Ramos (cell line): ENCODE data around the gene SLC7A9.
"Not testable (repeated sequence)": the region's sequence is repeated elsewhere in the genome, so short reads cannot be mapped to it uniquely, and the experiment has no call there.

Source experiments
- in situ Hi-C: fragments of 300-500 bp; cut with MboI; formaldehyde crosslinking; loops from one replicate; pipeline ENCODE4 v1.14.3; 2022; ENCODE audit warnings: low sequenced_read_pairs; ENCODE audit not compliant: unreplicated experiment

Gene SLC7A9

DNA sequence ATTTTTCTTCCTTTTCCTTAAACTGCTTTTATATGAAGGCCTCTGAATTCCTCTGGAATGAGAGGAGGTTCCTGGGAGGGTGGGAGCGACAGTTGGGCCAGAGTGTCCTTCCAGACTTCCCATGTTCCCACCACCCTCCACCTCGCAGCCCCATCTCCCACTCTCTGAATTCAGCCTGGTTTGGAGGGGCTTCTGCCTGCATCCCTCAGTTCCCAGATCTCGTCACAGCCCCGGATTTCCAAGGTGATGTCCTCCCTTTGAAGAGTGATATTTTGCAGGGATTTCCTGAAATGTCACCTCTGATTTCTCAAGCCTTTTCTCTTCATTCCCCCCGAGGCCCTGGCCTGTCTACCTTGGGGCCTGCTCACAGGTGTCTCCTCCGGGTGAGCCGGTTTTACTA is 16.7 kb upstream of the SLC7A9 start:
- in situ Hi-C loops, result no loop called here

GRCh38 chr19:32885255-32885654 is 15.7 kb upstream of the SLC7A9 start:
- in situ Hi-C loops, result not testable (repeated sequence)

GRCh38 chr19:32881766-32882165 is 12.2 kb upstream of the SLC7A9 start:
- in situ Hi-C loops, result no loop called here

DNA sequence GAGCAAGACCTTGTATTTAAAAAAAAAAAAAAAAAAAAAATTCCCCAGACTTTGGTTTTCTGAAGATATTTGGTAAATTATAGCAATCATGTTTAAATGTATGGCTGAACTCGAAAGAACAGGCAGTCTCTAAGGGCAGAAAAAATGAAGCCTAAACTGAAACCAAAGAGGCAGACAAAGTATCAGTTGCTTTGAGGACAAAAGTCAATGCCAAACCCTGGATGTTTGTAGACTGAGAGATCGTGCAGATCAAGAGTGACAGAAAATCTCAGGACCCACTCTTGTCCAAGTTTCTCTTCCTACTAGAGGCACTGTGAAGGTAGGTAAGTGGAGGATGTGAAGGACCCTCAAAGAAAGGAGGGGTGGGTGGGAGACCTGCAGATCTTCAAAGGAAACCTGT is 11.1 kb upstream of the SLC7A9 start:
- in situ Hi-C loops, result no loop called here

GRCh38 chr19:32879741-32880140 is 10.2 kb upstream of the SLC7A9 start:
- in situ Hi-C loops, result no loop called here

DNA sequence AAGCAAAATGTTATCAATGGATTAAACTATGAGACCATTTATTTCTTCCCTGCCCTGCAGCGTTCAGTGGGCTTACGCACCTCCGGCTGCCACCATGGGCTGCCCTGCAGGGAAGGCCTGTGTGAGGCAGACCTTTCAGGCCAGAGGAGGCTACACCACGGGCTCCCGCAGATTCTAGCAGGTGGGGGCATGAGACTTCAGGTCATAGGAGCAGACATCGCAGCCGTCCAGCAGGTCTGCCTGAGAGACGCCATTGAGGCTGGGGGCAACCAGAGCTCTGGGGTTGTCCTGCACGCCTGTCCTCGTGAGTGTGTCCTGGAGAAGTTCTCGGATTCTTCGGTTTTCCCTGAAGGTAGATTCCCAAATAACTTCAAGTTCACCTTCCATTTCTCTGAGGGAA is 9.4 kb upstream of the SLC7A9 start:
- in situ Hi-C loops, result no loop called here

DNA sequence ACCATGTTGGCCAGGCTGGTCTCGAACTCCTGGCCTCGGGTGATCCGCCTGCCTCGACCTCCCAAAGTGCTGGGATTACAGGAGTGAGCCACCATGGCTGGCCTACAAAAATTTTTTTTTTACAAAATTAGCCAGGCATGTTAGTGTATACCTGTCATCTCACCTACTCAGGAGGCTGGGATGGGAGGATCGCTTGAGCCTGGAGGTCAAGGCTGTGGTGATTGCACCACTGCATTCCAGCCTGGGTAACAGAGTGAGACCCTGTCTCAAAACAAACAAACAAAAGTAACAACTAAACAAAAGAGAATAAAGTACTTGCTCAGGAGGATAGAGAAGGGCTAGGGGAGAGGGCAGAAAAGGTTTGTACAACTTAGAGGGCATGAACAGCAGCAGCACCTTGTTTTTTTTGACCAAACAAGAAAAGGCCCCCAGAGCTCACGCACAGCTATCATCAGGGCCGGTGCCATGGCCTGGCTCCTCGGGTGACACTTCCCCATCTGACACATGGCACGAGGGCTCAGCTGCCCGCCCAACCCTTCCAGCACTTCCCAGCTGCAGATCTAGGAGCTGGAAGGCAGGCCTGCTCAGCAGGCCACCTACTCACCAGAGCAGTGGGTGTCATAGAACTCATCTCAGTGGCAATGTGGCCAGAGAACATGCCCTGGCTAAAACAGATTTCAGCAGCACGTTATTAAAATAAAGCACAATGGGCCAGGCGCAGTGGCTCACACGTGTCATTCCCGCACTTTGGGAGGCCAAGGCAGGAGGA is 8.6 kb upstream of the SLC7A9 start:
- in situ Hi-C loops, result no loop called here

DNA sequence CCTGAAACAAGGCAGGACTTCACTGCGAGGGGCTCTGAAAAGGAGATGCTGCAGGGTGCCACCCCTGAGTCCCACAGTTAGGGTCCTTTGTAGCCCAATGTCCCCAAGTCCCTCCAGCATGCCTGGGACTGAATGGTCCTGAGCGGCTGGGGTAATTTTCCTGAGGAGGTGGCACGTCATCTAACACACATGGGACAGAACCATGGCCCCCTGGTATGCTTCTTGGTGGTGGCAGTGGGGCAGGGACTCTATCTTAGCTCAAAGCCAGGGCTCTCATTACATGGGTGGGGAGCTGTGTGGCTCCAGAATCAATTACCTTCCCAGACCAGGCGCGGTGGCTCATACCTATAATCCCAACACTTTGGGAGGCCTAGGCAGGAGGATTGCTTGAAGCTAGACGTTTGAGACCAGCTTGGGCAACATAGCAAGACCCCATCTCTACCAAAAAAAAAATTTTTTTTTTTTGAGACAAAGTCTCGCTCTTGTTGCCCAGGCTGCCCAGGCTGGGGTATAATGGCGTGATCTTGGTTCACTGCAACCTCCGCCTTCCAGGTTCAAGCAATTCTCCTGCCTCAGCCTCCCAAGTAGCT is 7.9 kb upstream of the SLC7A9 start:
- in situ Hi-C loops, result no loop called here

- in situ Hi-C loops, result no loop called here
These were observed 7.3 kb upstream of the SLC7A9 start for GRCh38 chr19:32876919-32877285.

DNA sequence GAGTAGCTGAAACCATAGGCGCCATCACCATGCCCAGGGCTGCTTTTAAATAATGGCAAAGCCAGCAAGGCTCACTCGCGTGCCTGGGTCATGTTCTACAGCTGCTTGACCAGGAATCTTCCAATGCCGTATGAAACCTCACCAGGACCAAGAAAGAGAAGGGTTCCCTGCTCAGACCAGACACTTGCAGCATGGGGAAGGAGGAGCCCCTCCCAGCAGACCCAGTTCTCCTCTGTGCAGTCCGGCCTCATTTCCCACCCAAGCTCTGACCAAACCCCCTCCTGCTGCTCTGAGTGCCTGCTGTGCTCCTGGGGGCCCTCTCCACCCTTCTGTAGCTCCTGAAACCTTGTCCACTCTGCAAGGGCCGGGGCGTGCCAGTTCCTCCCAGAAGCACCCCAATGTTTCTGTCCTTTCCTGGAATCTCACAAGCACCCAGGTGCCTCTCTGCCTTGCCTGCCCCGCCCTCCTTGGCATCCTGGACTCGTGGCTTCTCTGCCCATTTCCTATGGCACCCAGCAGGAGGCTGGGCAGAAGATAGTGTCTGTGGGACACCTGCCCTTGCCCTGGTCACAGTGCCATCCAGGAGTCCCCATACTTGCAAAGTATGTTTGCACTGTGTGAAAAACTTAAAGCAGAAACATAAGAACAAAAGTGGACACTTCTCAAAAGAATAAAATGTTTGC is 6.8 kb upstream of the SLC7A9 start:
- in situ Hi-C loops, result no loop called here

DNA sequence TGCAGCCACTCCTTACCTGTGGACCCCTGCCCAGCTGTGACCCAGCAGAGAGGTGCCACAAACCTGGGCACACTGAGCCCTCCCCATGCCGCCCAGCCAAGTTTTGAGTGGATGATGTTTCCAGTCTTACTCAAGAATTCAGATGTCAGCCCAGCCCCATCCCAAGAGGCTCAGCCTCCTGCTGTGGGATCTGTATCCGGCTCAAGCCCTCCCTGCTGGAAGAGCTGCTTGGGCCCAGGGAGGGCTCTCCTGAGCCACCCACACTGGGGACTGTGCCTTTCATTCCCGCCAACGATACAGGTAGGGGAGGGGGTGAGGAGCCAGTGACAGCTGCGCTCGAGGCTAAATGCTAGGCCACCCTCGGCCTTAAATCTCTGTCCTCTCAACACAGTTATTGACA is 5.9 kb upstream of the SLC7A9 start:
- in situ Hi-C loops, result no loop called here

GRCh38 chr19:32874605-32875004 is 5.0 kb upstream of the SLC7A9 start:
- in situ Hi-C loops, result no loop called here

- in situ Hi-C loops, result no loop called here
These were observed 3.8 kb upstream of the SLC7A9 start for GRCh38 chr19:32873247-32873959.

GRCh38 chr19:32872391-32872790 is 2.8 kb upstream of the SLC7A9 start:
- in situ Hi-C loops, result no loop called here

- in situ Hi-C loops, result no loop called here
These were observed 1.4 kb upstream of the SLC7A9 start for GRCh38 chr19:32870981-32871451.

DNA sequence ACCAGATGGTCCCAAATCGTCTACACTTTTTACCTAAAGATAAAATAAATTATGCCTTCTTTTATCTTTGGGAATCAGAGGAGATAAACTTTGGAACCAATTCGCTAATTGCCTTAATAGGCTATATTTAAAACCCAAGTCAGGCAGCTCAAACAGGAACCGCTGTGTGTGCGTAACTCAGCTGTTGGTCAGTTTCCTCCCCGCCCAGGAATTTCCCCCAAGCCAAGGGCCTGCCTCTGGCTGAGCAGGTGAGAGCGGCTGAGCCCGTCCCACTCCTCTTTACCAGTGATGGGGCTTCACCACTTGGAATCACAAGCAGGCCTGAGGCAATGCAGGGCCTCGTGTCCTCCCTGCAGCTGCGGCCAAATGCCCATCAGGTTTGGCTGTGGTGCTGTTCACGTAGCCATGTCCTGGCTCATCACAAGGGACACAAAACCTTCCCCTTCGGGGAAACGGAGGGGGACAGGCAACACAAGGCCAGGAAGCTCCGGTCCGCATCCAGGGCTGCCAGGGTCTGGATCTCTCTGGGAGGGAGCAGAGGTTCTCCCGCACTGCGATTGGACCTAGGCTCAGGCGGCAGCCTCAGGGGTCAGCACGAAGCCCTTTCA is 503 bp upstream of the SLC7A9 start:
- in situ Hi-C loops, result no loop called here

GRCh38 chr19:32868206-32868950 is 1.2 kb downstream of the SLC7A9 start:
- in situ Hi-C loops, result no loop called here

- in situ Hi-C loops, result not testable (repeated sequence)
These were observed 2.1 kb downstream of the SLC7A9 start for GRCh38 chr19:32867436-32867835.

DNA sequence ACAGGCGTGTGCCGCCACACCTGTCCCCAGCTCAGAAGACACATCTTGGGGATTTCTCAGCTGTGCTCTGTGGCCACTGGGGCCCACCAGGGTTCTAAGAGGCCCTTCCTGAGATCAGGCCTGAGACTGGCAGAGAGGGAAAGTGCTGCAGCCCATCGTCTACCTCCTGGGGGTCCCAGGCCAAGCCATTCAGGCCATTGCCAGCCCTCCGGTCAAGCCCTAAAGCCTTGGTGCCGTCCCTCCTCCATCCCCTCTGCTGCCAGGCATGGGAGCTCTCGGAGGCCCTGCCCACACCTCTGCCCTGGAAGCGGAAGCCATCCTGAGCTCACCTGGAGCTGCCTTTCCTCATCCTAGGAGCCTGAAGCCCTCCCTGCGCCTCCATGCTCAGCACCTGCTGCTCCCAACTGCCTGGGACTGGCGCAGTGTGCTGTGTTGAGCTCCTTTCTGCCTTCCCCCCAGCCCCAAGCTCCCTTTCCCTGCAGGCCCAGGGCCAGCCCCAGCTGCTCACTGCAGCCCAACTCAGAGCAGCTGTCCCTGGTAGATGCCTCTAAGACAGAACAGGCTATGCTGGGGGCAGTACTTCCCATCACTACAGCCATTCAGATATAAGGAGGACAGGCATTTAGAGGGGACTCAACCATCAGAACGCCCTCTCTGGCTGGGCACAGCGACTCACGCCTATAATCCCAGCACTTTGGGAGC is 2.9 kb downstream of the SLC7A9 start:
- in situ Hi-C loops, result no loop called here
